Activated CD8-positive, alpha-beta memory T cell treated with anti-CD3 and anti-CD28 coated beads, Interleukin-2, amount 50 U/mL, for 24 hours (primary cell): ENCODE measurements around the gene SPRED1.
"Not testable (repeated sequence)": the region's sequence is repeated elsewhere in the genome, so short reads cannot be mapped to it uniquely, and the experiment has no call there.

ENCODE experiments used
- DNase-seq: peaks from one replicate; pipeline ENCODE4 v3.0.0-alpha.2; 2020; ENCODE audit errors: extremely low read depth

Gene SPRED1

GRCh38 chr15:38231436-38231835 is 21.2 kb upstream of the SPRED1 start:
- DNase-seq = no peak

GRCh38 chr15:38237021-38237420 is 15.6 kb upstream of the SPRED1 start:
- not testable (repeated sequence) for DNase-seq

GRCh38 chr15:38238311-38238710 is 14.3 kb upstream of the SPRED1 start:
- DNase-seq = no peak

- DNase-seq = no peak
These were observed 10.6 kb upstream of the SPRED1 start for GRCh38 chr15:38242055-38242454.

DNA sequence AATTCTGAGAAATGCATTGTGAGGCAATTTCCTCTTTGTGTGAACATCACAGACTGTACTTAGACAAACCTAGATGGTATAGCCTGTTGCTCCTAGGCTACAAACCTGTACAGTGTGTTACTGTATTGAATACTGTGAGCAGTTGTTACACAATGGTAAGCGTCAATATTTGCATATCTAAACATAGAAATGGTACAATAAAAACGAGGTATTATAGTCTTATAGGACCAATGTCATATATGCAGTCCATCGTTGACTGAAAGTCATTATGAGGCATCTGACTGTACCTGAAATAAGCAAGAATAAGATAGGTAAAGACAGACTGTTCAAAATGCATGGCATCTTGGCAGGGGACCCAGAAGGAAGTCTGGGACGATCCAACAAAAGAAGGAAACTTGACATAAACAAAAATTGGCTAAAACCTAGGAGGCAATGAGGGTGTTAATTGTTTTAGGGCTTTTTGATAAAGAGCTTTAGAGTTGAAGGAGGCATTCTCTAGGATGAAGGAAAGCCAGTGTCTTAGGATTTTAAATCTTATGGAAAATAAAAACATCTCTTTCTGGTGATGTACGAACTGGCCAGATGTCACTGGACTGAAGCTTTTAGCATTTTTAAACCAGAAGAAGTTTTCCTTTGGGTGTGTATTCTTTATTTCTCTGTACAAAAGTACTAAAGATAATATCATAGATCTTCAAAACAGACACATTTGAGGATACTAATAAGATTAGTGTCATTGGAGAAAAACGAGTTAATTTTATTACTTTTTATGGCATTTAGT is 9.2 kb upstream of the SPRED1 start:
- DNase-seq = no peak

- DNase-seq = no peak
These were observed 5.3 kb upstream of the SPRED1 start for GRCh38 chr15:38247336-38247735.

DNA sequence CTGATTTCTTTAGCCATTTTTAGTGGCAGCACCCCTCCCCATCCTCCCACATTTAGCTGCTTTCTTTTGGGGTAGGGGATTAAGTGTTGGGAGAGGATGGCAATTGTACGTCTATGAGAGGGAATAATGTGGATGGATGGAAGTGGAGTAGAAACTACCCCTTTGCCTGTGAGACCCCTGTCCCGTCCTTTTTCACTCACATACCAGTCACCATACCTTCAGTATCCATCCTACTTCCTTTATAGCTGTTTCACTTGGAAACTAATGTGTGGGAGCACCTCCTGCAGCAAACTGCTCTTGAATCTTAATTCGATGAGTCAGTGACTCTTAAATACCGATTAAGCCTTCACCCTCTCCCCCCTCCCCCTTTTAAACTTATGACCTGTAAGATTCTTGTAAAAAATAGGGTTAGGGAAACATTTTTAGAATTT is 730 bp downstream of the SPRED1 start:
- DNase-seq = no peak

DNA sequence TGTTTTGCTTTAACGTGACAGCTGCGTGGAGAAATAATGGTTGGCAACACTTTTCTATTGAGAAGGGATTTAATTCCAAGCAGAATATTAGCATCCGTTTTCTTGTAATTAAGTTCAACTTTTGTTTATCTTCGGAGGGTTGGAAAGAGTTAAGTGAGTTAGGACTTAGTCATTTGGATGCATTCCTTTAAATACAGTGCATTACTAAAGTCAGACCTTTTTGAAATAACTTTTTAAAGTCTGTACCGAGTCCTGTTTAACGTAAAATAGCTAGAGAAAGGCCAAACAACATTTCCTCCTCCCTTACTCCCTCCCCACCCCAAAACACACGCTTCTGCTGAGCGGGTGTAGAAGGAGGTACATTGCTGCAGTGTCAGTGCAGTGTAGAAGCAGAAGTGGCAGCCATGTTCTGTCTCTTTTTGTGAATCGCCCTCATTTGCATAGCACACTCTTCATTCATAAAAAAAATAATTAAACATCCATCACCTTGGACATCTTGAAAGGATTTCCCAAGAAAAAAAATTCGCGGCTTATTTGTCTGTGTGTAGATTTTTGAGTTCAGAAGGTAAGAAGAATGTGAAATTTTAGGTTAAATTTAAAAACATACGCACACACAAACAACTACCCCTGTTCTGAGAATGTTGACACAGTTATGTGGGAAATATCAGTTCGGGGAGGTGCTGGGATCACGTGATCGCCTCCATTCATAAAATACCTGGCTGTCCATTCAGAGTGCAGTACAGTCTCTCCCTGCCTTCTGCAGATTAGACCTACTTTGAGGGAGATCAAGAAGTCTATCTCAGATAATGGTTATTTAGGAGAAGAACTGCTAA is 1.6 kb downstream of the SPRED1 start:
- DNase-seq = no peak

DNA sequence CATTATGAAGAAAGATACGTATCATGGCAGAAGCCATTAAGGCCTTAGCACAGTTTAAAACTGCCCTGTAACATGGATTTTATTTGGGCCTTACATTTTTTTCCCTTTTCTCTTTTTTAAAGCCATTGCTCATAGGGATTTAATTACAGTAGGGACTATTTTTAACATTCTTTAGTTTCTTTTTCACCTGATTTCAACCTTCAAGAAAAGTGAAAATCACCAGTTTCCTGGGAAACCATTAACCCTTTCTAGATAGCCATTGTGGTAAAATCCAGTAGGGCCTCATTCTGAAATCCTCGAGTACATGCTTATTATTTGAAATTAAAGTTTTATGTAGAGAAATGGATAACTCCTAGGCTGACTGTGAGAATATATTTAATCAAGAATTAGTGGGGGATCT is 3.1 kb downstream of the SPRED1 start:
- no peak for DNase-seq

DNA sequence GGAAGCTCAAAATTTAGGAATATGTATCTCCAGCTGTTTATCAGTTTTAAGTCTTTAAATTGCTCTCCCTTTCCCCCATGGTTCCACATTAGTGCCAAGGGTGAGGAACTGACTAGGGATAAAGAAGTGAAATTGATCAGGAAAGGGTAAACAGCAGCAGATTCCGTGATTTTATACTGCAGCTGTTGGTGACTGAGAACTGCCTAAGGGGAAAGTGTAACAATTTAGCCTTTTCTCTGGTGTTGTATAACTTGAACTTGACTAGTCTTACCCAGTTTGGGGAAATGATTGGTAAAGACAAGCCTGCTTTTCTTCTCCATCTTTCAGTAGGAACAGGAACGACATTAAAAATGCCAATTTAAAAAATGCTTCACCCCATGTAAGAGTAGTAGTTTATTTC is 5.0 kb downstream of the SPRED1 start:
- no peak for DNase-seq

DNA sequence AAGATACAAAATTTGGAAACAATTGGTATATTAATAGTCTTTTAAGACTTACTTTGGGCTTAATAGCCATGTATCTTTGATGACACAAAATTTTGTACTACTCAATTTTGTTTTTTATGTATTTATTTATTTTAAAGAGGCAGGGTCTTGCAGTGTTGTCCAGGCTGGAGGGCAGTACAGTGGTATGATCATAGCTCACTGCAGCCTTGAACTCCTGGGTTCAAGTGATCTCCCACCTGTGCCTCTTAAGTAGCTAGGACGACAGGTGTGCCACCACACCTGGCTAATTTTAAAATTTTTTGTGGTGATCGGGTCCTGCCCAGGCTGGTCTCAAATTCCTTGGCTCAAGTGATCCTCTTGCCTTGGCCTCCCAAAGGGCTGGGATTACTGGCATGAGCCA is 6.5 kb downstream of the SPRED1 start:
- DNase-seq = no peak

GRCh38 chr15:38260077-38260476 is 7.4 kb downstream of the SPRED1 start:
- DNase-seq = no peak

DNA sequence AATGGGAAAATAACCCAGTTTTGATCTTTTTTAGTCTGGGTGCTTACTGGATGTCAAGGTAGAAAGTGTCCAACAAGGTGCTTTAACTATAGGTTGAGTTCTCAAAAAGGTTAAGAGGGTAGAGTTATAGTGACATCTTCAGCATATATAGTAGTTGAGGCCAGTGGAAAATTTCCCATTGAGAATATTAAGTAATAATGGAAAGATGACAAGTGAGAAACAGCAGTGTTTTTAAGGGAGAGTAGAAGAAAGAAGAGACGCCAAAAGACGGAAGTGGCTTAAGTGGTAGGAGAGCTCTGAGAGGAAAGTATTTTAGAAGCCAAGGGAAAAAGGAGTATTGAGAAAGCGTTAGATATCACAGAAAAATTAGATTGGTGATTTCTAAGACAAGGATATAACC is 10.6 kb downstream of the SPRED1 start:
- DNase-seq = no peak

GRCh38 chr15:38263996-38264395 is 11.4 kb downstream of the SPRED1 start:
- DNase-seq = no peak

- DNase-seq = no peak
These were observed 13.8 kb downstream of the SPRED1 start for GRCh38 chr15:38266247-38266986.

DNA sequence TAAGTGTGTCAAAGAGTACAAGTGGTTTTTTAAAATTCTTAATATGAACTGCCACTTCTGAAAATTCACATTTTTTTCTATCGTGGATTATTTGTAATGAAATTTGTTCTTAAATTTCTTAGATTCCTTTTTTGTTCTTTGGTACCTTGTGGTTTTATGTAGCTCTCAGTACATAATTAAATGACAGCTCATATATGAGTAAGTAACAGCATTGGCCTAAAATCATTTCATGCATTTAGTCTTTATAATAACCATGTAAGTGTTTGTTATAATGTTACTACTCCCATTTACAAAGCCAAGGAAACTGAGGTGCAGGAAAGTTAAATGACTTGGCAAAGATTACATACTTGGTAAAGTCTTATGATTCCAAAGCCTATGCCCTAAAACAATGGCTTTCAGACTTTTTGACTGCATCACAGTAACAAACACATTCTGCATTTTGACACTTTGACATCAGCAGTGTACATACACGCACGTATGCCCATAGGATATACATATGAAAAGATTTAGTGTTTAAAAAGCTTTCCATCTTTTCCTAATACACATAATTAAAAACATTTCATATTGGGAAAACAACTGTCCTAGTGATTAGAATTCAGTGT is 14.9 kb downstream of the SPRED1 start:
- no peak for DNase-seq

- no peak for DNase-seq
These were observed 18.5 kb downstream of the SPRED1 start for GRCh38 chr15:38271144-38271543.

DNA sequence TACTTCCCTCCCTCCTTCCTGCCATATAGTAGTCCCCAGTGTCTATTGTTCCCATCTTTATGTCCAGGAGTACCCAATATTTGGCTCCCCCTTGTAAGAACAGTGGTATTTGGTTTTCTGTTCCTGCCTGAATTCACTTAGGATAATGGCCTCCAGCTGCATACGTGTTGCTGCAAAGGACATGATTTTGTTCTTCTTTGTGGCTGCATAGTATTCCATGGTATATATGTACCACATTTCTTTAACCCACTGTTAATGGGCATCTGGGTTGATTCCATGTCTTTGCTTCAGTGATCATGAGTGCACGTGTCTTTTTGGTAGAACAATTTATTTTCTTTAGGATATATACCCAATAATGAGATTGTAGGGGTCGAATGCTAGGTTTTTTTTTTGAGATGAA is 19.3 kb downstream of the SPRED1 start:
- no peak for DNase-seq

DNA sequence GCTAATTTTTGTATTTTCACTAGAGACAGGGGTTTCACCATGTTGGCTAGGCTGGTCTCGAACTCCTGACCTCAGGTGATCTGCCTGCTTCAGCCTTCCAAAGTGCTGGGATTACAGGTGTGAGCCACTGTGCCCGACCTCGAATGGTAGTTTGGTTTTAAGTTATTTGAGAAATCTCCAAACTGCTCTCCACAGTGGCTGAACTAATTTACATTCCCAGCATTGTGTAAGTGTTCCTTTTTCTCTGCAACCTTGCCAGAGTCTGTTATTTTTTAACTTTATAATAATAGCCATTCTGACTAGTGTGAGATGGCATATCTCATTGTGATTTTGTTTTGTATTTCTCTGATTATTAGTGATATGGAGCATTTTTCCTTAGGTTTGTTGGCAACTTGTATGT is 19.8 kb downstream of the SPRED1 start:
- not testable (repeated sequence) for DNase-seq

DNA sequence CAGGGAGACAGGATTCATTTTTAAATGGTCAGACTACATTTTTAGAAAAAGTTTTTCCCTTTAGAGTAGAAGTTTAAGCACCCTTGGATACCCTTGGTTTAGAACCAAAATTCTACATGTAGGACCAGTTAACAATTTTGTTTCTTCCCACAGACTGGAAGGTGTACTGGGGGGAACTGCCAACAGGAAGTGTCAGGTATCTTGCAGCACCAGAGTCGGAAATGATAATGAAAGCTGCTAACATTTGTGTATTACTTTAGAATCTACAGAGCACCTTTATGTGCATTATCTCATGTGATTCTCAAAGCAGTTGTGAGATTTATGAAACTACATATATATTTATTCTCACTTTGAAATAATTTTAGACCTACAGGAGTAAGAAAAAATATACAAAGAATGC is 21.5 kb downstream of the SPRED1 start:
- no peak for DNase-seq

- no peak for DNase-seq
These were observed 23.3 kb downstream of the SPRED1 start for GRCh38 chr15:38275959-38276358.

DNA sequence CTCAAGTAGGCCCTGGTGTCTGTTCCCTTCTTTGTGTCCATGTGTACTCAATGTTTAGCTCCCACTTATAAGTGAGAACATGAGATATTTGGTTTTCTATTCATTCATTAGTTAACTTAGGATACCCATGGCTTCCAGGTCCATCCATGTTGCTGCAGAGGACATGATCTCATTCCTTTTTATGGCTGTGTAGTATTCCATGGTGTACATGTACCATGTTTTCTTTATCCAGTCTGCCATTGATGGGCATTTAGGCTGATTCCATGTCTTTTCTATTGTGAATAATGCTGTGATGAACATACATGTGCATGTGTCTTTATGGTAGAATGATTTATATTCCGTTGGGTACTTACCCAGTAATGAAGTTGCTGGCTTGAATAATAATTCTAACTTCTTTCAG is 24.6 kb downstream of the SPRED1 start:
- DNase-seq = not testable (repeated sequence)
